DMS 273 (cell line): Measurements from ENCODE around the gene ZSCAN18.

Experiments used
- DNase-seq: peaks from one replicate; lab custom pipeline; 2025; ENCODE audit not compliant: unreplicated experiment; lab: John Stamatoyannopoulos, UW

ZSCAN18 gene

GRCh38 chr19:58086825-58087710, 11.0 kb downstream of the ZSCAN18 start:
- DNase-seq = no peak

- no peak for DNase-seq
These were observed 12.6 kb downstream of the ZSCAN18 start for GRCh38 chr19:58085348-58085875.

GRCh38 chr19:58084596-58085347, 13.3 kb downstream of the ZSCAN18 start:
- DNase-seq = no peak

GRCh38 chr19:58083021-58083420, 15.0 kb downstream of the ZSCAN18 start:
- DNase-seq = no peak

- no peak for DNase-seq
These were observed 18.2 kb downstream of the ZSCAN18 start for GRCh38 chr19:58079792-58080191.

GRCh38 chr19:58067240-58067912, 30.7 kb downstream of the ZSCAN18 start:
- DNase-seq = no peak

- DNase-seq = no peak
These were observed 34.3 kb downstream of the ZSCAN18 start for GRCh38 chr19:58063712-58064111.

- DNase-seq = no peak
These were observed 37.8 kb downstream of the ZSCAN18 start for GRCh38 chr19:58060231-58060630.

- DNase-seq = no peak
These were observed 38.4 kb downstream of the ZSCAN18 start for GRCh38 chr19:58059671-58060078.

GRCh38 chr19:58059003-58059670, 38.9 kb downstream of the ZSCAN18 start, which contains the start of gene ZNF135:
ZNF135 (plus strand) TSS chr19:58059282; CDS start chr19:58060003, 721 bp downstream.
- peak; percentile 94 for DNase-seq

GRCh38 chr19:58058467-58058866, 39.6 kb downstream of the ZSCAN18 start:
- DNase-seq = no peak

GRCh38 chr19:58056861-58057260, 41.2 kb downstream of the ZSCAN18 start:
- no peak for DNase-seq

GRCh38 chr19:58056261-58056660, 41.8 kb downstream of the ZSCAN18 start:
- no peak for DNase-seq

GRCh38 chr19:58054901-58055874, 42.8 kb downstream of the ZSCAN18 start:
- DNase-seq = peak; percentile 63

- no peak for DNase-seq
These were observed 44.4 kb downstream of the ZSCAN18 start for GRCh38 chr19:58053480-58054156.

GRCh38 chr19:58052256-58052655, 45.8 kb downstream of the ZSCAN18 start:
- no peak for DNase-seq

GRCh38 chr19:58047672-58048071, 50.4 kb downstream of the ZSCAN18 start:
- no peak for DNase-seq

GRCh38 chr19:58046856-58047255, 51.2 kb downstream of the ZSCAN18 start:
- DNase-seq = no peak
